Measurements from ENCODE around the gene SMG1. TPM values are rescaled to one million over a fixed set of nuclear protein-coding genes. Genes with fewer than 3 reads are reported as not detected.

SMG1 gene
- total RNA-seq, 2 experiments from 2014 or later = 120 to 127 TPM

DNA sequence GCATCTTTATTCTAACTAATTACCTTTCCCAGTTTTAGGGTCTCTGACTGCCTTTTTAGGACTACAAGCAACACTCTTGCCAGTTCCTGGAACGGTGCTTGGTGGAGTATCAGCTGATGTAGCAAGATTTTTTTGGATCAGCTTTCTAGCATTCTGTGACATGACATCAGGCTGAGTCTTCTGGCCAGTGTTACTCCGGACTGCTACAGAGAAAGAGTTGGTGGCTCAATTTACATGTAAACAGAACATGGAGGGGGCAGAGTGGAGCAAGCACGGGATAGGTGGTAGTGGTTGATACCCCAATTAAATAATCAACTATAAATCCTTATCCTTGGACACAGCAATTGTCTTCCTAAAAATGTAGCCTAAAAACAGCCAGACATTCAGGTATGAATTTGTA, 114.3 kb downstream of the SMG1 start:
- Mint-ChIP-seq H3K9me3 (no peaks in the 10 kb centered on the region), H3K27me3 (no peaks in the 10 kb centered on the region), H3K27ac (no peak overlapping the region), H3K36me3 (ENCODE audit: low read depth) (peaks cover 83% of the 10 kb centered on the region), H3K4me3 (no peak overlapping the region), H3K4me1 (ENCODE audit: low read depth) (no peaks in the 10 kb centered on the region)
- TF ChIP-seq, protein P1, sequence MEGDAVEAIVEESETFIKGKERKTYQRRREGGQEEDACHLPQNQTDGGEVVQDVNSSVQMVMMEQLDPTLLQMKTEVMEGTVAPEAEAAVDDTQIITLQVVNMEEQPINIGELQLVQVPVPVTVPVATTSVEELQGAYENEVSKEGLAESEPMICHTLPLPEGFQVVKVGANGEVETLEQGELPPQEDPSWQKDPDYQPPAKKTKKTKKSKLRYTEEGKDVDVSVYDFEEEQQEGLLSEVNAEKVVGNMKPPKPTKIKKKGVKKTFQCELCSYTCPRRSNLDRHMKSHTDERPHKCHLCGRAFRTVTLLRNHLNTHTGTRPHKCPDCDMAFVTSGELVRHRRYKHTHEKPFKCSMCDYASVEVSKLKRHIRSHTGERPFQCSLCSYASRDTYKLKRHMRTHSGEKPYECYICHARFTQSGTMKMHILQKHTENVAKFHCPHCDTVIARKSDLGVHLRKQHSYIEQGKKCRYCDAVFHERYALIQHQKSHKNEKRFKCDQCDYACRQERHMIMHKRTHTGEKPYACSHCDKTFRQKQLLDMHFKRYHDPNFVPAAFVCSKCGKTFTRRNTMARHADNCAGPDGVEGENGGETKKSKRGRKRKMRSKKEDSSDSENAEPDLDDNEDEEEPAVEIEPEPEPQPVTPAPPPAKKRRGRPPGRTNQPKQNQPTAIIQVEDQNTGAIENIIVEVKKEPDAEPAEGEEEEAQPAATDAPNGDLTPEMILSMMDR (IDR thresholded peaks at IDR 0.05) = no peak
- H3K27ac ChIP-seq (ENCODE audit: low read depth in 1 of 2, low read length in 2 of 2) = no peak overlapping the region
- DNase-seq = no peak
- H3K9me3 ChIP-seq (ENCODE audit: control insufficient read depth in 1 of 2, insufficient read depth in 1 of 2, low read length in 2 of 2) = no peaks in the 10 kb centered on the region
- no peak for ATAC-seq (ENCODE audit: poor library complexity)
- intact Hi-C loops (cut with DNase I, micrococcal nuclease) = loop anchor here in 1 of 2 experiments (5.0 kb wide), 1 partner anchor 95 kb away; no protein-coding TSS in a partner anchor
- CTCF ChIA-PET = no interaction called here
- H3K36me3 ChIP-seq (ENCODE audit: insufficient read depth, low read length) = peaks cover 75% of the 10 kb centered on the region
- H3K4me1 ChIP-seq (ENCODE audit: insufficient read depth, low read length) = no peaks in the 10 kb centered on the region
- H3K27me3 ChIP-seq (ENCODE audit: control insufficient read depth in 1 of 2, insufficient read depth in 2 of 2, low read length in 2 of 2) = no peaks in the 10 kb centered on the region
- POLR2A ChIA-PET = no interaction called here
- no peak overlapping the region for H3K4me3 ChIP-seq (ENCODE audit: low read length)

DNA sequence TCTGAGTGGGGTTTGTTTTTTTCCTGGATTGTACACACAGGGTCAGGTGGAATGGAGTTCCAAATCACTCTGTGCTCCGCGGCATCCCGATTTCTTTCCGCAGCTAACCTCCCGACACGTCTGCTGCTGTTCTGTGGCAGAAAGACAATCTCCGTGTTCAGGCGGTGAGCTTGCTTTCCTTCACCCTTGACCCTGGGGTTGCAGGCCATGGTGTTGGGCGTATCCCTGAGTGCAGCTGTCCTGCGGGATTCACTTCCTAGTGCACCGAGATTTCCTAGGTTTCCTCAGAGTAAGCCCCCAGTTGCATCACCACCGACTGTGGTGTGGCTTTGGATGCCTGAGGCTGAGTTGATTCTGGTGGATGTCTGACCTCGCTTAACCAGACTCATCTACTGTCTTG, 117.0 kb downstream of the SMG1 start:
- Histone ChIP-seq H3K4me3 (ENCODE audit: low read length) (no peak overlapping the region), H3K27me3 (ENCODE audit: control insufficient read depth in 1 of 2, insufficient read depth in 2 of 2, low read length in 2 of 2) (no peaks in the 10 kb centered on the region), H3K27ac (ENCODE audit: low read depth in 1 of 2, low read length in 2 of 2) (no peak overlapping the region), H3K4me1 (ENCODE audit: insufficient read depth, low read length) (peaks cover 3% of the 10 kb centered on the region), H3K36me3 (ENCODE audit: insufficient read depth, low read length) (peaks cover 62% of the 10 kb centered on the region), H3K9me3 (ENCODE audit: control insufficient read depth in 1 of 2, insufficient read depth in 1 of 2, low read length in 2 of 2) (no peaks in the 10 kb centered on the region)
- H3K27ac Mint-ChIP-seq = no peak overlapping the region
- intact Hi-C loops (cut with DNase I, micrococcal nuclease) = loop anchor here in 1 of 2 experiments (5.0 kb wide), 1 partner anchor 38 kb away; no protein-coding TSS in a partner anchor
- TF ChIP-seq, protein P1 (IDR thresholded peaks at IDR 0.05) = no peak
- DNase-seq = no peak
- H3K4me1 Mint-ChIP-seq (ENCODE audit: low read depth) = peaks cover 4% of the 10 kb centered on the region
- H3K4me3 Mint-ChIP-seq = no peak overlapping the region
- POLR2A ChIA-PET = interaction anchor here (1.5 kb wide), 1 partner anchor 19 kb away, joined by 5 read pairs; the partner anchor contains the start of gene RPS15A
- CTCF ChIA-PET = no interaction called here
- no peak for ATAC-seq (ENCODE audit: poor library complexity)
- H3K27me3 Mint-ChIP-seq = no peaks in the 10 kb centered on the region
- H3K36me3 Mint-ChIP-seq (ENCODE audit: low read depth) = peaks cover 77% of the 10 kb centered on the region
- no peaks in the 10 kb centered on the region for H3K9me3 Mint-ChIP-seq

DNA sequence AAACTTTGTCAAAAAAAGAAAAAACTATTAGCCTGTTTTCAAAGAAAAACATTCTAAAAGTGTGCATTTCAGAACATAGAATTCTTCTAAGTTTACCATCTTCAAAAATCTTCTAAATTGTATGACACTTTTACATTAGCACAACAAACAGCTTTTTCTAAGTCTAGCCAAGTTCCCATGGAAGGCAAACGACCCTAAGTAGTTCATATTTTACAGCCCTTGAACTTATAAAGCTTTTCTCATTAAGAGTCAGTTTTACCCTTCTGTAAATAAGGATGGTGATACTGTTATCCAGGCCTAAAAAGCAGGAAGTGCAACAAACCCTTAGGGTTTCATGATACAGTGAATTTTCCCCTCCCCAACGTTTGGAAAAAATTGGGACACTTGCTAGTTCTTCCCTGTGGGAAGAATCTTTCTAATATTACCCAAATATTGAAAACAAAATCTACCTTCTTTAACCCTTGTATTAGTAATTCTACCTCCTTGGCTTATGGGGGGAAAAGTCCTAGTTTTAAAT, 120.9 kb downstream of the SMG1 start:
- Histone ChIP-seq H3K27me3 (ENCODE audit: control insufficient read depth in 1 of 2, insufficient read depth in 2 of 2, low read length in 2 of 2) (no peaks in the 10 kb centered on the region), H3K4me1 (ENCODE audit: insufficient read depth, low read length) (peaks cover 28% of the 10 kb centered on the region), H3K4me3 (ENCODE audit: low read length) (no peak overlapping the region), H3K36me3 (ENCODE audit: insufficient read depth, low read length) (peaks cover 41% of the 10 kb centered on the region), H3K9me3 (ENCODE audit: control insufficient read depth in 1 of 2, insufficient read depth in 1 of 2, low read length in 2 of 2) (no peaks in the 10 kb centered on the region), H3K27ac (ENCODE audit: low read depth in 1 of 2, low read length in 2 of 2) (no peak overlapping the region)
- no peak for DNase-seq
- peaks cover 23% of the 10 kb centered on the region for H3K4me1 Mint-ChIP-seq (ENCODE audit: low read depth)
- peaks cover 61% of the 10 kb centered on the region for H3K36me3 Mint-ChIP-seq (ENCODE audit: low read depth)
- no peaks in the 10 kb centered on the region for H3K27me3 Mint-ChIP-seq
- TF ChIP-seq, protein P1 (IDR thresholded peaks at IDR 0.05) = no peak
- ChIA-PET CTCF (interaction anchor here (0.6 to 1.8 kb wide), 5 partner anchors 9 to 120 kb away, joined by 3 to 6 read pairs (median 4); partner anchors contain the start of gene SMG1), POLR2A (interaction anchor here (10.2 kb wide), 1 partner anchor 16 kb away, joined by 232 read pairs; the partner anchor contains the start of gene RPS15A)
- intact Hi-C loops (cut with DNase I, micrococcal nuclease) = loop anchor here in 1 of 2 experiments (5.0 kb wide), 1 partner anchor 42 kb away; no protein-coding TSS in a partner anchor
- H3K27ac Mint-ChIP-seq = peak overlapping the region; percentile 77
- H3K4me3 Mint-ChIP-seq = no peak overlapping the region
- no peak for ATAC-seq (ENCODE audit: poor library complexity)
- no peaks in the 10 kb centered on the region for H3K9me3 Mint-ChIP-seq
